Ecto neural progenitor cell (in vitro differentiated cells): ENCODE data around the gene PRH1.

Experiments
- DNase-seq: peaks from one replicate; pipeline ENCODE4 v3.0.0-alpha.2; 2018; ENCODE audit warnings: low spot score

PRH1 gene

DNA sequence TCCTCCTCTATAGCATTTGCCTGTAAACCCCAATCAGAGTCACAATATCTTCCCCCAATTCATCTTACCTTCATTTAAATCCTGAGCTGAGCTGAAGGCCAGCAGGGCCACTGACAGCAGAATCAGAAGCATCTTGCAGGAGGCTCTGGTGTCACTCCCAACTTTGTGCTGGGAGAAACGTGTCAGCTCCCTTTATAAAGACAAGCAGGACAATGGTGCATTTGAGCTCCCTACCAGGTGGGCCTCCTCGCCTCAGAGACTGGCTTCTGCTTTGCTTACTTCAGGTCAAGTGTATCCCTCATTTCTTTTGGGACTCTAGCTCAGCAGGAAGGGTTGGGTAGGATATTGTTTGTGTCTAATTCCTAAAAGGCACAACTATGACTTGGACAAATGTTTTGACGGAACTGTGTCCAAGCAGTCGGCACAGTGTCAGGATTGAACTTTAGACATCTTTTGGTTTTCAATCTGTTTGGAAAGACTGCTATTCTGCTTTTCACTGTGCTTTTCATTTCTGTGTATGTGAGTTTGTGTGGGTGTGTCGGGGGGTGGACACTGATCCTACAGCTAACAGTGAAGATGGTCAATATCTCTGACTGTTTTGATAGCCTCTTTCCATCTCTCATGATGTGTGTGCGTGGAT, at the start of gene PRH1:
PRH1 (minus strand) TSS at position 170 of the 640 bp plus-strand sequence; CDS start at position 132, 38 bp downstream.
- no peak for DNase-seq

DNA sequence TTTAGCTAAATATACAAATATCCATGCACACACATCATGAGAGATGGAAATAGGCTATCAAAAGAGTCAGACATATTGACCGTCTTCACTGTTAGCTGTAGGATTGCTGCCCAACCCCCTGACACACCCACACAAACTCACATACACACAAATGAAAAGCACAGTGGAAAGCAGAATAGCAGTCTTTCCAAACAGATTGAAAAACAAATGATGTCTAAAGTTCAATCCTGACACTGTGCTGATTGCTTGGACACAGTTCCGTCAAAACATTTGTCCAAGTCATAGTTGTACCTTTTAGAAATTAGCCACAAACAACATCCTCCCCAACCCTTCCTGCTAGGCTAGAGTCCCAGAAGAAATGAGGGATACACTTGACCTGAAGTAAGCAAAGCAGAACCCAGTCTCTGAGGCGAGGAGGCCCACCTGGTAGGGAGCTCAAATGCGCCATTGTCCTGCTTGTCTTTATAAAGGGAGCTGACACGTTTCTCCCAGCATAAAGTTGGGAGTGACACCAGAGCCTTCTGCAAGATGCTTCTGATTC, 44.8 kb upstream of the PRH1 start, which contains the start of gene PRH2:
PRH2 (plus strand) TSS at position 491 of the 541 bp plus-strand sequence; CDS start at position 529, 38 bp downstream.
- no peak for DNase-seq

DNA sequence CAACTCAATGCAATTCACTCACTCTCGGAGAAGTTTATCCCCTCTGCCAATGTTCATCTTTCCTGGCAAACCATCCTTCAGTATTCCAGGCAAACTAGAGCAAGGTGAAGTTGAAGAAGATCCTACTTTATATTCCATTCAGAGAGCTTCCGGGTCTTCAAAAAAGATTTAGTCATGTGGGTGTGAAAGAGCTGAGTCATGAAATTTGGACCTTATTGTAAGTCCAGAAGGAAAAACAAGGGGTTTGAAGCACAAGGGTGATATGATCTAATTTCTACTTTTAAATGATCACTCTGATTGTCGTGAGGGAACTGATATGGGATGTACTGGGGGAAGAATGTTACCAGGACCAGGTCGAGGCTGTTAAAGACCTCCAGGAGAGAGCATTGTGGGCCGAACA, 42.2 kb upstream of the PRH1 start:
- no peak for DNase-seq

DNA sequence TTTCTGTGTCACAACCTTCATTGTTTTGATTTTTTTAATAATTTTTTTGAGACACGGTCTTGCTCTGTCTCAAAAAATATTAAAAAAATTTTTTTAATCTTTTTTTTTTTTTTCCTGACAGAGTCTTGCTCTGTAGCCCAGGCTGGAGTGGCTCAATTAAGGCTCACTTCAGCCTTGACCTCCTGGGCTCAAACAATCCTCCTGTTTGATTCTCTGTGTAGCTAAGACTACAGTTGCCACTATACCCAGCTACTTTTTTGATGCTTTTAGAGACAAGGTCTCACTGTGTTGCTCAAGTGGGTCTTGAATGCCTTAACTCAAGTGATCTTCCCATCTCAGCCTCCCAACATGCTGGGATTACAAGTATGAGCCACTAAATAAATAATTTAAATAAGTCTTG, 35.8 kb upstream of the PRH1 start:
- no peak for DNase-seq

DNA sequence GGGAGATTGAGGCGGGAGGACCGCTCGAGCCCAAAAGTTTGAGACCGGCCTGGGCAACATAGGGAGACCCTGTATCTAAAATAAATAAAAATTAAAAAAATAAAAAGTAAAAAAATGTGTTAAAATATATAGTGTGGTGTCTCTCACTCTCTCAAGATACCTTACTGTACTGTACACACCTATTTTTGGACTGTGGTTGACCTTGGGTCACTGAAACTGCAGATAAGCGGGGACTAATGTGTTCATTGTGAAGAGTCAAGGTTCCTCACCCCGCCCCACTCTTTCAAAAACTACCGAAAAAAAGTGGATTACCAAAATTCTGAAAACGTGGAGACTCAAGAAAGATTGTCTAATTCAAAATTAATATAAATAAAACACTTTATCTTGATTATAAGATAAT, 26.3 kb upstream of the PRH1 start:
- no peak for DNase-seq

DNA sequence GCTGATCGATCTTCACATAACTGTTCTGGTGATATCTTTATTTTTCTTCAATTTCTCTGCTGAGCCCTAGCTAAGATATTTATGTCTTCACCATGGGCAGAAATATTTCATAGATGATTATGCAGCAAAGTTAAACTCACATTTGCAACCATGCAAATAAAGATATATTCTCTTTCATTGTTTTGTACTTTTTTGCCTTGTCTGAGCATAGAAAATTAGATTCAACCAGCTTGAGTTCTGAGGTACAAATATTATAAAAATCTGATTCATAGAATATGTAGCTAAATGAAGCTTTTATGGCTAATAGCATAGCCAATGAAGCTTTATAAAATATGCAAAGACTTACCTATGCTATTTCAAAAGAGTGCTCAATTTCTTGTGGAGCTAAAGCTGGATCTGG, 25.4 kb upstream of the PRH1 start, which contains the start of gene TAS2R13:
TAS2R13 (minus strand) TSS at position 101 of the 400 bp plus-strand sequence. CDS start 264 bp downstream, outside the sequence.
- no peak for DNase-seq

DNA sequence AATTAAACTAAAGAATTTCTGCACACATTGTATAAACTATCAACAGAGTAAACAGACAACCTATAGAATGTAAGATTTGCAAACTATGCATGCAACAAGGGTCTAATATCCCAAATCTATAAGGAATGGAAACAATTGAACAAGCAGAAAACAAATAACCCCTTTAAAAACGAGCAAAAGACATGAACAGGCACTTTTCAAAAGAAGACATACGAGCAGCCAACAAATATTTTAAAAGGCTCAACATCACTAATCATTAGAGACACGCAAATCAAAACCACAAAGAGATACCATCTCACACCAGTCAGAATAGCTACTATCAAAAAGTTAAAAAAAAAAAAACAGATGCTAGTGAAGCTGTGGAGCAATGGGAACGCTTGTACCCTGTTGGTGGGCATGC, 20.6 kb upstream of the PRH1 start:
- DNase-seq = no peak

DNA sequence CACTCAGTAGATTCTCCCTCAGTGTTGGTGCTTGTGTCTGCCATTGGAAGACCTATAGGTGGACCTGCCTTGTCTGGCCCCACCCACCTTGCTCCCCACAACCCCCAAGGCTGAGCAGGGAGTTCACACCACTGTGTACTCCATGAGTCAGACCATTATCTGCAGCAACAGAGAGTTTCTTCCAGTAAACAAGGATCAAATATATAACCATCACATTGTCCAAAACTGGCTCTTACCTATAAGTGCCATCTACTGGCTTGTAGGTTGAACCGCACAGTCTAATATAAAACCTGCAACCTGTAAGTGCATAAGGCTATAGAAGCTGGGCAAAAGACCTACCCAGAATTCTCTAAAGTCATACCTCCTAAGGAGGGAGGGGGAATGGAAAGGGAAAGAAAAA, 17.4 kb upstream of the PRH1 start:
- DNase-seq = no peak

DNA sequence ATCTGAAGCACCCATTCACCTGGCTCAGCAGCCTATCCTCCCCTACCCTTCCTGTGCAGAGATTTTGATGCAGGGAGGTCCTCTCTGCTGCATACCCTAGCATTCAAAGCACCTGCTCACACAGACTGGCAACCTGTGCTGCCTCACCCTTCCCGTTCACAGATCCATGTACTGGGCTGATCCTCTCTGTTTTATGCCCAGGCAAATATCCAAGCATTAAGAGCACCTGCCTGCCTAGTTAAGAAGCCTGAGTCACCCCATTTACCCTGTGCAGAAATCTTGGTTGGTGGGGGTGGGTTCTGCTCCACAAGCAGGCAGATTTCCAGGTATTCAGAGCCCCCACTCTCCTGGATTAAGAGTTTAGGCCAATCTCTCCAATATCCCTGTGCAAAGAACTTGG, 16.9 kb upstream of the PRH1 start:
- no peak for DNase-seq

DNA sequence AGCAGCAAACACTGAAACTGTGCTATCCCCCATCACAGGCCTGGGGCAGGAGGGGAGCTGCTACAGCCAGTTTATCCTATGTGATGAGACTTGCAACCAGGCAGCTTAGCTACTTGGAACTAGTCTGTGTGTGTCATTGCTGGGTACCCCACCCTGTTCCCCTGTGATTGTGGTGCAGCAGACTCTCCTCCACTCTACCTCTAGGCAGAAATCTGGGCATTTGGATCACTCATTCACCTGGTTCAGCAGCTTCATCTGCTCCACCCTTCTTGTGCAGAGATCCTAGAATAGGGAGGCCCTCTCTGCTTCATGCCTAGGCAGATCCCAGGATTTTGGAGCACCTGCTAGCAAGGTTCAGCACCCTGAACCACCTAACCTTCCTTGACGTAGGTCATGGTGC, 16.5 kb upstream of the PRH1 start:
- no peak for DNase-seq

DNA sequence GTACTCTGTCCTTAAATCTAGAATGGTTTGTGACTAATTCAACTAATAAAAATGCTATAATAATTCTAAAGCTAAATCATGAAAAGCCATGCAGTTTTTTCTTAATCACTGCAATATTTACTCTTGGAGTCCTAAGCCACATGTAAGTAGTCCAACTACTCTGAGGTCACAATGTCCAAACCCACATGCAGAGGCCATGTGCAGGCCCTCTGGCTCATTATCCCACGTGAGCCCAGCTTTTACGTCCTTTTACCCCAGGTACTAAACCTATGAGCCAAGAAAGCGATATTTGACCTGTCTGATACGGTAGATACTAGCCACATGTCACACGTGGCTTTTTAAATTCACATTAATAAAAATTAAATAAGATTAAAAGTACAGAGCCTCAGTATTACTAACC, 12.8 kb upstream of the PRH1 start:
- DNase-seq = no peak

DNA sequence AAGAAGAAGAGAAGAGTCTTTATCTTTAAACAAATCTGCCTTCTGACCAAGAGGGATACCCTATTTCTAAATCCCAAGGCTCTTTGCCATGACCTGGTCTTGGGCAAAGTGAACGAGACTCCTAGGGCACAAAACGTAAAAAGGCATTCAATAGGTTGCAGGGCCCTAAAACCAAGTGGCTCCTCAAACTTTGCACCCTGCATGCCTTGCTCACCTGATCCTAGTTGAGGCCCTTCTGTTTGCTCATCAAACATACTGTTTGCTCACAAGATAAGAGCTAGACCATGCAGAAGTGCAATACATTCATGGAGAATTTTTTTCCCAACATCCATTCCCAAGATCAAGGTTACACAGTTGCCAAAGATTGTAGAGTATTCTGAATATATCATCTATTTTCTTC, 7.9 kb upstream of the PRH1 start:
- DNase-seq = no peak

DNA sequence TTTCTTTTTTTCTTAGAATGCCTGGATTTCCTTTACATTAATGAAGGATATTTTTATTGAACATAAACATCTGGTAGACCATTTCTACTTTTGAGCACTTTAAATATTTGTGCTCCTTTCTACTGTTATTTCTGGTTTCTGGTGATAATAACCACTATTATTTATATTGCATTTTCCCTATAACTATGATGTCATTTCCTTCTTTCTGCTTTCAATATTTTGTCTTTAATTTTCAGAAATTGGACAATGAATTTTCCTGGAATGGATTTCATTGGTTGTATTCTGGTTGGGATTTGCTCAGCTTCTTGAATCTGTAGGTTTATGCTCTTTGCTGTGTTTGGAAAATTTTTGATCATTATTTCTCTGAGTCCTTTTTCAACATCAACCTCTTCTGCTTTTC, 5.2 kb upstream of the PRH1 start:
- DNase-seq = no peak

DNA sequence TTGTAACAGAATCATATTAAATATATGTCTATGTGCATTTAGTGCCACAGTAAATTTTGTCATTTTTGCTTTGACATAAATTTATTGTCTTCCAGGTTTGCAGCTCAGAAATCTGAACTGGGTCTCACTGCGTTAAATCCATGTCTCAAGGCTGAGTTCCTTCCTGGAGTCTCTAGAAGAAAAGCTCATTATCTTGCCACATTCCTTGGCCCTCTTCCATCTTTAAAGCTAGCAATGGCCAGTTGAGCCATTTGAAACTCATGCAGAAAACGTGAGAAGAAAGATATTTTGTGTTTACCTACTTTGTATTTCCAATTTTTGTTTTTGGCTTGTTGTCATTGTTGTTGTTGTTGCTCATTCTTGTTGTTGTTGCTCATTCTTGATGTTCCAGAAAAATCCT, 10.7 kb downstream of the PRH1 start:
- no peak for DNase-seq

DNA sequence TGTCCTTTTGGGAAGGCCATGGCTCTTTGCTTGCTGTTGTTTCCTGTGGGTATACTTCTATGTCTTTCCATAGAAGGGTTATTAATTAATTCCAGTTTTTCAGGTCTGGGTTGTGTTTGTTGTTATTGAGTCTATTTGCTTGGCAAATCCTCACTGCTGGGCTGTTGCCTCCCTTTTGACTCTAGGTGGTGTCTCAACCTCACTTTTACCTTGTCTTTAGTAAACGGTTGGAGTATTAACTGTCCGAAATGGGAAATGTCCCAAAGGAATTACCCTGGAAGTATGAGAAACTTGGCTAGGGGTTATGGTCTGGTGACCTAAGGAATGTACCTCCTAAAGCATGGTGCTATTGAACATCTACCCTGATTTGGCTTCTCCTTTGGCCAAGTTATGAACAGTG, 16.7 kb downstream of the PRH1 start:
- DNase-seq = no peak

DNA sequence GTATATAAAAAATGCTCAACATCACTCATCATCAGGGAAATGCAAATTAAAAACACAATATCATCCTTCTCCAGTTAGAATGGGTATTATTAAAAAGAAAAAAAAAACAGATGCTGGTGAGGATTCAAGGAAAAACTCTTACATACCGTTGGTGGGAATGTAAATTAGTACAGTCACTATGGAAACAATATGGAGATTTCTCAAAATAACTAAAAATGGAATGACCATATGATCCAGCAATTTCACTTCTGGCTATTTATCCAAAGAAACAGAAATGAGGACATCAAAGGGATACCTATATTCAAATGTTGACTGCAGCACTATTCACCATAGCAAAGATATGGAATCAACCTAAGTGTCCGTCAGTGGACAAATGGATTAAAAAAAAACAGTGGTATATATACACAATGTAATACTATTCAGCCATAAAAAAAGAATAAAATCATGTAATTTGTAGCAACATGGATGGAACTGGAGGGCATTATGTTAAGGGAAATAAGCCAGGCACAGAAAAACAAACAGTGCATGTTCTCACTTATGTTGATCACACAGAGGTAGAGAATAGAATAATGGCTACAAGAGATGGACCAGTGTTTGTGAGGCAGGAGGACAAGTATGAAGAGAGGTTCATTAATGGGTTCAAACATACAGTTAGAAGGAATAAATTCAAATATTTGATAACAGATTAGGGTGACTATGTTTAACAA, 20.4 kb downstream of the PRH1 start:
- no peak for DNase-seq

DNA sequence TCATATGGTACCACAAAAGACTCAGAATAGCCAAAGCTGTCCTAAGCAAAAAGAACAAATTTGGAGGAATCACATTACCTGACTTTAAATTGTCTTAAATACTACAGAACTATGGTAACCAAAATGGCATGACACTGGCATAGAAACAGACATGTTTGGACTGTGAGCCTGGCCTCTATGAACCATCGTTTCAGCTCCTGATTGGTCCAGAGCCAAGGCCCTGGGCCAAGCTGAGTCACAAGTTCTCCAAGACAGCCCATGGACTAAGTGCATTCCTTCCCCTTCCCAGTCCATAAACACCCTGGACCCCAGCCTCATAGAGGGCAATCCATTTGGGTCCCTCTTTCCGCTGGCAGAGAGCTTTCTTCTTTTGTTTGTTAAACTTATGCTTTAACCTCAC, 22.7 kb downstream of the PRH1 start:
- no peak for DNase-seq

DNA sequence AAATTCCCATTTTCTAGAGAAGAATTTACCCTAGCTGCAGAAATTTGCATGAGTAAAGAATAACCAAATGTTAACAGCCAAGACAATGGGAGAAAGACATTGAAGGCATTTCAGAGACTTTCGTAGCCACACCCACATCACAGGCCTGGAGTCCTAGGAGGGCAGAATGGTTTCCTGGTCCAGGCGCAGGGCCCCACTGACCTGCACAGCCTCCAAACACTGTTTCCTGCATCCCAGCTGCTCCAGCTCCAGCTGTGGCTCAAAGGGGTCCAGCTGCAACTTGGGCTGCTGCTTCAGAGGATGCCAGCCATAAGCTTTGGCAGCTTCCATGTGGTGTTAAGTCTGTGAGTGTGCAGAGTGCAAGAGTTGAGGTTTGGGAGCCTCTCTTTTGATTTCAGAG, 28.2 kb downstream of the PRH1 start:
- DNase-seq = no peak

DNA sequence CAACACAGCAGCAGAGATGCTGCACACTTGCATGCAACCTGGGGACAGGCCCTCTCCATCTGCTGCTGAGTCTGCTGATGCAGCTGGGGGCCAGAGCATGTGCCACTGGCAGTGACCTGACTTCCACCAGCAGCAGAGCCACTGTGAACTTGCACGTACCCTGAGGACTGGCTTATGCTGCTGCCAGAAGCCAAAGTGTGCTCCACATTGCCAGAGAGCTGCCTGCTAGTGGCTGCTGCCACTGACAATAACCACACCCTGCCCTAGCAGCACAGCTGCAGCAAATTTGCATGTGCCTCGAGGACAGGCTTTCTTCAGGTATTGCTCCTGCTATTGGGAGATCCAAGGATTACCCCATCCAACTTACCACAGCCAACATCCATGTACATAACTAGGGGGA, 30.3 kb downstream of the PRH1 start:
- no peak for DNase-seq

DNA sequence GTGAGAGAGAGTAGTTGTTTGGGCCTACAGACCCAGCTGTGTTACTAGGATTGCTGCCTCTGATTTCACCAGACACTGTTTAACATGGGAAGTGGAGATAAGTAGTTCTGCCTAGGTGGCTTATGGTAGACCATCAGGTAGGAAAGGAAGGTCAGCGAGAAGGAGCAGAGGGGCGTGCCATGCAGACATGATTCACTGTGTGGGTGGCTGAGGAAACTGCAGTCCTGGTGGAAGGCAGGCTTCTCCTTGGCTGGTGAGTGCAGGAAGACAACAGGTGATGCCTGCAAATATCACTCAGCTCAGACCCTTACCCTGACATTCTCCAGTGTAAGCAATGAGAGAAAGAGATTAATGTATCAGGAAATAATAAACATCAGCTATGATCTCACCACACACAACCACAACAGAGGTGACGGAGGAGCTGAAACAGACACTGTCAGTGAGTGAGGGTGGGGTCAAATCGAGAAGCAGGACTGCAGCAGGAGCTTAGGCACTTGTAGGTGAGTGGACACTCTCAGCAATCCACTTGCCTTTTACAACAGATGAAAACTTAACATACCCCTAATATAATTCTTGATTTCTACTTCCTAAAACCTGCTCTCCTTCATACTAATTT, 32.7 kb downstream of the PRH1 start:
- no peak for DNase-seq

DNA sequence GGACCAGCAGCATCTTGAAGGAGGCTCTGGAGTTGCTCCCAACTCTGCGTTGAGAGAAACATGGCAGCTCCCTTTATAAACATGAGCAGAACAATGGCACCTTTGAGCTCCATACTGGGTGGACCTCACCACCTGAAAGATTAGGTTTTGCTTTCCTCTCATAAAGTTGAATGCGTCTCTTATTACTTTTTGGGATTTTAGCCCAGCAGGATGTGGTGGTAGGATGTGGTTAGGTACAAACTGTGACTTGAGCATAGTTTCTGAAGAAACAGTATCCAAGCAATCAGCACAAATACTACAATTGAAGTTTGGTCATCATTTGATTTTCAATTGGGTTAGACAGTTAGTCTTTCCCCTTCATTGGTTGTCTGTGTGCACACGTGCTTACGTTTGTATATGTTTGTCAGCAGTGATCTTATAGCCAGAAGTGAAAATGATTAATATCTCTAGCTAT, 34.6 kb downstream of the PRH1 start, which contains the start of gene PRR4:
PRR4 (minus strand) TSS at position 51 of the 454 bp plus-strand sequence; CDS start at position 13, 38 bp downstream.
- DNase-seq = no peak

DNA sequence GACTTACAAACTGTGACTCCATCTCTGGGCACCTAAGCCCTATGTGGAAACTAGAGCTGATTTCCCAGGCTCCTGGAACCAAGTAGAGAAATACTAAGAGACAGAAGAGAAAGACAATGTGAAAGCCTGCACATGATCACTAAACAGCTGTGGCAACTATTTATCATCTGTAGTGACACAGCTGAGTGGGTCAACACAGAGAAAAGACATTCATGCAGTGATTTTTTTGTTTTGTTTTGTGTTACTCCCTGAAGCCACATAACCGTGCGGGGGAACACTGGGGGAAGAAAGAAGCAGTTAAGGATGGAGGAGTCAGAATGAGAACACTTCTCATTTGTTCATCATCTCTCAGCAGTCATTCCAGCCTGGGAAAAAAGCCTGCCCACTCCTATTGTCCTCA, 36.3 kb downstream of the PRH1 start:
- DNase-seq = no peak

DNA sequence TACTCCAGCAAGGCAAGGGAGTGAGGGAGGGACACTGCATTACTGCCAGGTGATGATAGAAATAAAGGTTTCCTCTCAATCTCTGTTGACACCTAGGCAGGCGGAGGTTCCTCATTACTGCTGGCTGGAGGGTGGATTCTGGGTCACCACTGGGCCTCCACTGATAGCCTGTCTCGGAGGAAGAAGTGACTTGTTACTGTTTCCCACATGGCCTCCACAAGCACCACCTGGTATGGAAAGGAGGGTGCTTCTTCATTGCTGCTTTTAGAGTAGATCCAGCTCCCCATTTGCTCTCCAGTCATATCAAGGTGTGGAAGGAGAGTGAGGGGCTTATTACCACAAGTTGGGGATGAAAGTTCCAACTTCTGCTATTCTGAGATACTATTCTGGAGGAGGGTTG, 41.2 kb downstream of the PRH1 start:
- no peak for DNase-seq
